H1 (cell line): Measurements from ENCODE around the gene GRIP2. TPM values are rescaled to one million over a fixed set of nuclear protein-coding genes. Genes with fewer than 3 reads are reported as not detected.

ENCODE experiments used
- CTCF ChIA-PET: fragments of 300-600 bp; sonication (Branson Sonifier 250); formaldehyde crosslinking; loops from one replicate; lab custom pipeline; 2021; ENCODE audit not compliant: partially characterized antibody; lab: Charles Lee
- POLR2A ChIA-PET: fragments of 300-600 bp; sonication (Branson Sonifier 250); formaldehyde crosslinking; loops from one replicate; lab custom pipeline; 2021; ENCODE audit warnings: inconsistent platforms; ENCODE audit not compliant: partially characterized antibody; lab: Charles Lee
- DNase-seq, 2 experiments: peaks; one replicate each; pipeline versions ENCODE4 v3.0.0 to v3.0.0-alpha.2; 2010 to 2022; ENCODE audit warnings: low spot score in 2 of 2, low read depth in 1 of 2, mixed read lengths in 1 of 2
- FAIRE-seq: peaks from 2 replicates; lab custom pipeline; 2011; peaks lifted over from hg19 to GRCh38; lab: Jason Lieb, UNC
- H2AFZ ChIP-seq: 2 replicates; pipeline ENCODE4 v1.8.1; 2012; ENCODE audit warnings: low read length, inconsistent platforms
- H2AK5ac ChIP-seq: 2 replicates; pipeline ENCODE4 v1.6.1; 2013; ENCODE audit warnings: low read depth, low read length
- H2BK120ac ChIP-seq: replicated peaks from 2 replicates; pipeline ENCODE3; 2013; ENCODE audit warnings: low read depth, low read length, inconsistent platforms
- H2BK12ac ChIP-seq: 2 replicates; pipeline ENCODE4 v1.6.1; 2013; ENCODE audit warnings: low read depth, low read length
- H2BK15ac ChIP-seq: 2 replicates; pipeline ENCODE4 v1.6.1; 2013; ENCODE audit warnings: low read length
- H2BK20ac ChIP-seq: 2 replicates; pipeline ENCODE4 v1.6.1; 2013; ENCODE audit warnings: low read length
- H2BK5ac ChIP-seq: 2 replicates; pipeline ENCODE4 v1.6.1; 2013; ENCODE audit warnings: low read depth, low read length
- H3K14ac ChIP-seq: 2 replicates; pipeline ENCODE4 v1.6.1; 2013; ENCODE audit warnings: inconsistent platforms; ENCODE audit not compliant: insufficient read length
- H3K18ac ChIP-seq: 2 replicates; pipeline ENCODE4 v1.6.1; 2013; ENCODE audit warnings: low read length; ENCODE audit errors: extremely low read depth
- H3K23ac ChIP-seq: 2 replicates; pipeline ENCODE4 v1.6.1; 2013; ENCODE audit warnings: inconsistent platforms; ENCODE audit not compliant: insufficient read length
- H3K23me2 ChIP-seq: 2 replicates; pipeline ENCODE4 v1.6.1; 2013; ENCODE audit warnings: low read depth, low read length
- H3K27ac ChIP-seq: 2 replicates; pipeline ENCODE4 v1.6.1; 2011; ENCODE audit warnings: low read depth, low read length, inconsistent platforms
- H3K27me3 ChIP-seq, 4 experiments: replicated peaks in 1 of 4; 1 replicate in 1 of 4; 2 replicates in 3 of 4; pipeline versions ENCODE4 v1.6.1 to v1.8.1; 2011 to 2013; ENCODE audit warnings: low read length in 3 of 4, mild to moderate bottlenecking in 3 of 4, inconsistent platforms in 2 of 4, mixed read lengths in 2 of 4, moderate library complexity in 1 of 4; ENCODE audit not compliant: control insufficient read depth in 3 of 4, insufficient read depth in 3 of 4; ENCODE audit errors: extremely low read depth in 1 of 4
- H3K36me3 ChIP-seq, 4 experiments: 2 replicates each; pipeline versions ENCODE4 v1.6.1 to v1.8.1; 2011 to 2013; ENCODE audit warnings: mild to moderate bottlenecking in 4 of 4, low read length in 3 of 4, moderate library complexity in 2 of 4, control low read depth in 1 of 4, inconsistent platforms in 1 of 4; ENCODE audit not compliant: insufficient read depth in 4 of 4, control insufficient read depth in 2 of 4
- H3K4ac ChIP-seq: replicated peaks from 2 replicates; pipeline ENCODE3; 2013; ENCODE audit warnings: low read length, low read depth, mixed read lengths, inconsistent platforms; ENCODE audit not compliant: insufficient read length
- H3K4me1 ChIP-seq, 4 experiments: replicated peaks in 1 of 4; 1 replicate in 1 of 4; 2 replicates in 3 of 4; pipeline versions ENCODE4 v1.6.1 to v1.8.1; 2011 to 2013; ENCODE audit warnings: low read length in 3 of 4, inconsistent platforms in 2 of 4, mixed read lengths in 1 of 4; ENCODE audit not compliant: insufficient read depth in 4 of 4, control insufficient read depth in 3 of 4
- H3K4me2 ChIP-seq, 2 experiments: 2 replicates each; pipeline versions ENCODE4 v1.6.1 to v1.8.1; 2011 to 2013; ENCODE audit warnings: low read depth in 2 of 2, low read length in 2 of 2, control low read depth in 1 of 2, inconsistent platforms in 1 of 2, mild to moderate bottlenecking in 1 of 2; ENCODE audit not compliant: insufficient read depth in 1 of 2
- H3K4me3 ChIP-seq, 4 experiments: fragments of 200-600, 300-600 bp in 1 of 4; sonication (generic), shearing (Covaris generic), sonication (Bioruptor Twin) in 1 of 4; 2 replicates each; pipeline versions ENCODE4 v1.5.1 to v1.8.1; 2011 to 2016; ENCODE audit warnings: low read length in 4 of 4, low read depth in 3 of 4, control low read depth in 2 of 4, inconsistent platforms in 2 of 4, mild to moderate bottlenecking in 2 of 4, mixed read lengths in 1 of 4, moderate library complexity in 1 of 4; ENCODE audit not compliant: insufficient read depth in 2 of 4; ENCODE audit errors: extremely low read depth in 1 of 4
- H3K56ac ChIP-seq: replicated peaks from 2 replicates; pipeline ENCODE3; 2013; ENCODE audit warnings: low read depth, mild to moderate bottlenecking, mixed read lengths, low read length, inconsistent platforms; ENCODE audit not compliant: insufficient read length
- H3K79me1 ChIP-seq: 2 replicates; pipeline ENCODE4 v1.6.1; 2013; ENCODE audit warnings: low read depth, low read length, control low read depth
- H3K79me2 ChIP-seq, 2 experiments: 2 replicates each; pipeline versions ENCODE4 v1.6.1 to v1.8.1; 2012 to 2013; ENCODE audit warnings: low read length in 2 of 2, mild to moderate bottlenecking in 2 of 2, inconsistent platforms in 1 of 2; ENCODE audit not compliant: insufficient read depth in 2 of 2, control insufficient read depth in 1 of 2
- H3K9ac ChIP-seq, 4 experiments: replicated peaks in 1 of 4; 1 replicate in 1 of 4; 2 replicates in 3 of 4; pipeline versions ENCODE4 v1.6.1 to v1.8.1; 2011 to 2013; ENCODE audit warnings: low read depth in 3 of 4, low read length in 3 of 4, control low read depth in 2 of 4, mild to moderate bottlenecking in 2 of 4, moderate library complexity in 2 of 4, inconsistent platforms in 1 of 4; ENCODE audit errors: extremely low read depth in 1 of 4
- H3K9me3 ChIP-seq, 2 experiments: 2 replicates each; pipeline versions ENCODE4 v1.6.1 to v1.8.1; 2012 to 2013; ENCODE audit warnings: mild to moderate bottlenecking in 2 of 2, moderate library complexity in 2 of 2, control low read depth in 1 of 2, inconsistent platforms in 1 of 2, low read depth in 1 of 2, low read length in 1 of 2, mixed read lengths in 1 of 2; ENCODE audit not compliant: insufficient read depth in 2 of 2
- H4K20me1 ChIP-seq, 2 experiments: replicated peaks in 1 of 2; 2 replicates each; pipeline versions ENCODE3 to v1.8.1; 2011 to 2013; ENCODE audit warnings: inconsistent platforms in 2 of 2, low read length in 2 of 2, mild to moderate bottlenecking in 1 of 2; ENCODE audit not compliant: insufficient read depth in 2 of 2, control insufficient read depth in 1 of 2
- H4K5ac ChIP-seq: 2 replicates; pipeline ENCODE4 v1.6.1; 2013; ENCODE audit warnings: low read length, low read depth, mixed read lengths, inconsistent platforms; ENCODE audit not compliant: insufficient read length
- H4K8ac ChIP-seq: 2 replicates; pipeline ENCODE4 v1.8.0; 2013; ENCODE audit warnings: mild to moderate bottlenecking, moderate library complexity, low read length, inconsistent platforms; ENCODE audit not compliant: insufficient read depth; ENCODE audit errors: extremely low read depth
- H4K91ac ChIP-seq: replicated peaks from 2 replicates; pipeline ENCODE3; 2013; ENCODE audit warnings: low read length, mixed read lengths, inconsistent platforms; ENCODE audit not compliant: insufficient read length
- EGR1 ChIP-seq: IDR thresholded peaks from 2 replicates; pipeline ENCODE4 v1.6.1; 2011; ENCODE audit warnings: low read depth, low read length, borderline replicate concordance
- MAFK ChIP-seq: IDR thresholded peaks from 2 replicates; pipeline ENCODE4 v1.6.1; 2012; ENCODE audit warnings: low read depth, mild to moderate bottlenecking, improper control_type of control experiment, low read length
- RAD21 ChIP-seq, 2 experiments: IDR thresholded peaks in 1 of 2; conservative IDR thresholded peaks in 1 of 2; 2 replicates each; pipeline ENCODE4 v1.6.1; 2011; ENCODE audit warnings: low read depth in 2 of 2, low read length in 2 of 2, improper control_type of control experiment in 1 of 2, inconsistent platforms in 1 of 2, mild to moderate bottlenecking in 1 of 2, moderate library complexity in 1 of 2
- SP1 ChIP-seq: IDR thresholded peaks from 2 replicates; pipeline ENCODE4 v1.6.1; 2011; ENCODE audit warnings: low read depth, low read length
- YY1 ChIP-seq: IDR thresholded peaks from 2 replicates; pipeline ENCODE4 v1.6.1; 2011; ENCODE audit warnings: low read depth, mild to moderate bottlenecking, low read length
- WGBS, 2 experiments: shearing (Covaris generic) in 1 of 2; methylation state at CpG; one replicate each; pipeline versions ENCODE4 v1.1.6 to v1.1.7; 2013 to 2015; ENCODE audit warnings: low lambda C conversion rate in 2 of 2, mixed read lengths in 2 of 2, inconsistent platforms in 1 of 2, low coverage in 1 of 2, missing lambda C conversion rate in 1 of 2; ENCODE audit not compliant: insufficient replicate concordance in 2 of 2, insufficient coverage in 1 of 2, insufficient read length in 1 of 2; ENCODE audit errors: extremely low coverage in 1 of 2, missing lambda C conversion rate in 1 of 2; 5-methylcytosine and 5-hydroxymethylcytosine counted together
- polyA plus RNA-seq, 7 experiments: library from polyadenylated mRNA; depleted of rRNA in 3 of 7; stranded (reverse) in 5 of 7; unstranded in 2 of 7; fragments of >200 nt in 5 of 7; fragments of 200-250 nt in 2 of 7; gene quantifications; 1 replicate in 5 of 7; 2 replicates in 1 of 7; 4 replicates in 1 of 7; pipeline versions ENCODE4 v1.2.1 to v1.2.3, GENCODE V29; 2011 to 2013; ENCODE audit warnings: missing spikeins in 2 of 7, mixed read lengths in 2 of 7
- total RNA-seq: library from RNA; stranded (reverse); fragmentation: NEBNext Ultra II Directional; extraction: Animal tissue kit (Norgen Biotek cat#: 25700); gene quantifications from 2 replicates; pipeline ENCODE4 v1.2.1, GENCODE V29; 2021
- TF ChIP-seq, protein P1 (sequence below), 3 experiments: IDR thresholded peaks; 1 replicate in 2 of 3; 2 replicates in 1 of 3; pipeline versions ENCODE4 v1.5.1 to v1.6.1; 2011; ENCODE audit warnings: low read length in 3 of 3, mild to moderate bottlenecking in 3 of 3, inconsistent platforms in 2 of 3, low read depth in 1 of 3, moderate library complexity in 1 of 3; ENCODE audit not compliant: insufficient read depth in 1 of 3; ENCODE audit errors: control extremely low read depth in 1 of 3

The GRIP2 gene
- total and polyA plus RNA-seq, 2 of the 8 experiments (the other 6 are each of a cell fraction or from before 2014, with no cell fraction given): 2.5 to 6.4 TPM

DNA sequence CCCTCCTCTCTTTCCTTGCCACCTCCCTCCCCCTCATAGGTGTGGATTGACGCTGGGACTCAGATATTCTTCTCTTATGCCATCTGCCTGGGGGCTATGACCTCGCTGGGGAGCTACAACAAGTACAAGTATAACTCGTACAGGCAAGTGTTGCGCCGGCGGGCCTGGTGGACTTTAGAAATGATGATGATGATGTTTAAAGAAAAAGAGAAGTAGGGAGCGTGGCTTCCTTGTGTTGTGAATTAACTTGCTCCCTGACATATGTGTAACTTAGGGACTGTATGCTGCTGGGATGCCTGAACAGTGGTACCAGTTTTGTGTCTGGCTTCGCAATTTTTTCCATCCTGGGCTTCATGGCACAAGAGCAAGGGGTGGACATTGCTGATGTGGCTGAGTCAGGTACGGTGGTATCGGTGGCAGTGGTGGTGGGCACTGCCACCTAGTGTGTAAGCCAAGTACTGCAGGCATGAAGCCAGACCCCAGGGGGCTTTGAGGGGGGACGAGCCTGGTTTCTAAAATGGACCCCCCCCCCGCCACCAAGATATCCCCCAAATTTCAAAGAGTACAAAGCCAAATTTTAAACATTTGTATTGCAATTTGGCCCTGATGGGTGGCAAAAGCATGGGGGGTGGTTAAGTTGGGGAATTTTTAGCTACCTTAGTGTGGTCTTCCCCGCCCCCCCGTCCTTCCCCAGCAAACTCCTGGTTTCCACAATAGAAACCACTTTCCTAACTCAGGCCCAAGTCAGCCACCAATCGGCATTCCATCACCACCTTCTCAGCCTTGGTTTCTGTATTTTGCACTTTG lies 72.1 kb downstream of the GRIP2 start:
- CTCF ChIA-PET: interaction anchor here (0.6 to 4.1 kb wide), 69 partner anchors 8 to 1068 kb away, joined by 3 to 42 read pairs (median 5); partner anchors contain the start of genes GRIP2 and SLC6A6
- 0 out of 2 replicates have a peak overlapping the region, but pooled peaks have one; percentile 3 for H3K27ac ChIP-seq
- H3K9ac ChIP-seq: no peak overlapping the region
- no peak for TF ChIP-seq YY1
- no peak for TF ChIP-seq SP1
- TF ChIP-seq, protein P1, sequence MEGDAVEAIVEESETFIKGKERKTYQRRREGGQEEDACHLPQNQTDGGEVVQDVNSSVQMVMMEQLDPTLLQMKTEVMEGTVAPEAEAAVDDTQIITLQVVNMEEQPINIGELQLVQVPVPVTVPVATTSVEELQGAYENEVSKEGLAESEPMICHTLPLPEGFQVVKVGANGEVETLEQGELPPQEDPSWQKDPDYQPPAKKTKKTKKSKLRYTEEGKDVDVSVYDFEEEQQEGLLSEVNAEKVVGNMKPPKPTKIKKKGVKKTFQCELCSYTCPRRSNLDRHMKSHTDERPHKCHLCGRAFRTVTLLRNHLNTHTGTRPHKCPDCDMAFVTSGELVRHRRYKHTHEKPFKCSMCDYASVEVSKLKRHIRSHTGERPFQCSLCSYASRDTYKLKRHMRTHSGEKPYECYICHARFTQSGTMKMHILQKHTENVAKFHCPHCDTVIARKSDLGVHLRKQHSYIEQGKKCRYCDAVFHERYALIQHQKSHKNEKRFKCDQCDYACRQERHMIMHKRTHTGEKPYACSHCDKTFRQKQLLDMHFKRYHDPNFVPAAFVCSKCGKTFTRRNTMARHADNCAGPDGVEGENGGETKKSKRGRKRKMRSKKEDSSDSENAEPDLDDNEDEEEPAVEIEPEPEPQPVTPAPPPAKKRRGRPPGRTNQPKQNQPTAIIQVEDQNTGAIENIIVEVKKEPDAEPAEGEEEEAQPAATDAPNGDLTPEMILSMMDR (IDR thresholded peaks at IDR 0.05; ENCODE audit: control extremely low read depth in 1 of 3, insufficient read depth in 1 of 3, low read depth in 1 of 3, low read length in 3 of 3): peak in 2 of 3 experiments; percentile 85; a peak in 3 of 4 replicates
- TF ChIP-seq EGR1: 0 out of 2 replicates have a peak, but pooled peaks have one; percentile 40
- TF ChIP-seq MAFK: peak; percentile 21; the same call in 1 of the 2 replicates
- peak; percentile 88 to 94 for TF ChIP-seq RAD21 (IDR thresholded peaks at IDR 0.05 in 1 of 2, conservative IDR thresholded peaks at IDR 0.05 in 1 of 2; ENCODE audit: low read depth in 2 of 2, low read length in 2 of 2)
- no peak for FAIRE-seq
- H3K4me3 ChIP-seq: no peak overlapping the region
- H3K36me3 ChIP-seq: peaks cover 17 to 46% (median 36%) of the 10 kb centered on the region in 4 experiments
- peaks cover 3% of the 10 kb centered on the region; the same call in 1 of the 2 replicates for H3K79me1 ChIP-seq
- H3K18ac ChIP-seq: no peak overlapping the region
- H3K9me3 ChIP-seq: no peaks in the 10 kb centered on the region
- H3K4me2 ChIP-seq: no peak overlapping the region
- H2BK5ac ChIP-seq: no peak overlapping the region; the same call in 1 of the 2 replicates
- H3K4ac ChIP-seq: no peak overlapping the region
- H4K8ac ChIP-seq: peak overlapping the region; percentile 42; the same call in 1 of the 2 replicates
- H2BK12ac ChIP-seq: no peak overlapping the region
- H4K20me1 ChIP-seq: peaks cover 0 to 7% of the 10 kb centered on the region in 2 experiments
- no peak overlapping the region for H3K23ac ChIP-seq
- H3K56ac ChIP-seq: no peak overlapping the region
- no peak overlapping the region for H3K14ac ChIP-seq
- H4K5ac ChIP-seq: no peak overlapping the region
- H4K91ac ChIP-seq: no peak overlapping the region
- peaks cover 0 to 2% (median under 1%) of the 10 kb centered on the region in 4 experiments; a peak in 4 of 7 replicates for H3K4me1 ChIP-seq
- H2AFZ ChIP-seq: no peak overlapping the region
- WGBS, 2 experiments: 78% methylated on average over 13 of the region's 15 CpGs; no CpG with 5 or more reads in 1 of the 2 experiments
- no peaks in the 10 kb centered on the region for H3K27me3 ChIP-seq
- H2BK120ac ChIP-seq: no peak overlapping the region
- peak overlapping the region; percentile 30; the same call in 1 of the 2 replicates for H2AK5ac ChIP-seq
- H3K79me2 ChIP-seq: no peaks in the 10 kb centered on the region
- no peak overlapping the region for H2BK15ac ChIP-seq
- POLR2A ChIA-PET: interaction anchor here (0.7 to 1.3 kb wide), 7 partner anchors 10 to 290 kb away, joined by 3 read pairs; partner anchors contain the start of genes LSM3 and XPC
- H2BK20ac ChIP-seq: no peak overlapping the region
- peak in 1 of 2 experiments; percentile 72 for DNase-seq
- H3K23me2 ChIP-seq: no peaks in the 10 kb centered on the region
